OCI-LY1 (cell line): ENCODE data around the gene CST3.
"Not testable (repeated sequence)": the region's sequence is repeated elsewhere in the genome, so short reads cannot be mapped to it uniquely, and the experiment has no call there.

ENCODE experiments used
- EZH2 ChIP-seq: fragments of 200-600 bp; sonication (generic), shearing (Covaris generic); IDR thresholded peaks from 2 replicates; pipeline ENCODE4 v1.8.0; 2017; ENCODE audit warnings: borderline replicate concordance, mixed run types, mild to moderate bottlenecking, antibody characterized with exemption, low read length, moderate library complexity, mixed read lengths
- TF ChIP-seq, protein P1 (sequence below): fragments of 200-600 bp; sonication (generic), shearing (Covaris generic); IDR thresholded peaks from 2 replicates; pipeline ENCODE4 v1.5.1; 2017; ENCODE audit warnings: mild to moderate bottlenecking, antibody characterized with exemption, low read length, moderate library complexity, mixed read lengths

DNA sequence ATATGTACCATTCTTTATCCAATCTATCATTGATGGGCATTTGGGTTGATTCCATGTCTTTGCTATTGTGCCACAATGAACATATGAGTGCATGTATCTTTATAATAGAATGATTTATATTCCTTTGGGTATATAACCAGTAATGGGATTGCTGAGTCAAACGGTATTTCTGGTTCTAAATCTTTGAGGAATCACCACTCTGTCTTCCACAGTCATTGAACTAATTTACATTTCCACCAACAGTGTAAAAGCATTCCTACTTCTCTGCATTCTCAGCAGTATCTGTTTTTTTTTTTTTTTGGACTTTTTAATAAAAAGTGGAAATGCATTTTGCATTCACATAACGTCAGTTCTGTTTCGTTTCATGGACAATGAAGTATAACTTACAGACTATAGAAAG, 15.4 kb downstream of the CST3 start:
- TF ChIP-seq, protein P1, sequence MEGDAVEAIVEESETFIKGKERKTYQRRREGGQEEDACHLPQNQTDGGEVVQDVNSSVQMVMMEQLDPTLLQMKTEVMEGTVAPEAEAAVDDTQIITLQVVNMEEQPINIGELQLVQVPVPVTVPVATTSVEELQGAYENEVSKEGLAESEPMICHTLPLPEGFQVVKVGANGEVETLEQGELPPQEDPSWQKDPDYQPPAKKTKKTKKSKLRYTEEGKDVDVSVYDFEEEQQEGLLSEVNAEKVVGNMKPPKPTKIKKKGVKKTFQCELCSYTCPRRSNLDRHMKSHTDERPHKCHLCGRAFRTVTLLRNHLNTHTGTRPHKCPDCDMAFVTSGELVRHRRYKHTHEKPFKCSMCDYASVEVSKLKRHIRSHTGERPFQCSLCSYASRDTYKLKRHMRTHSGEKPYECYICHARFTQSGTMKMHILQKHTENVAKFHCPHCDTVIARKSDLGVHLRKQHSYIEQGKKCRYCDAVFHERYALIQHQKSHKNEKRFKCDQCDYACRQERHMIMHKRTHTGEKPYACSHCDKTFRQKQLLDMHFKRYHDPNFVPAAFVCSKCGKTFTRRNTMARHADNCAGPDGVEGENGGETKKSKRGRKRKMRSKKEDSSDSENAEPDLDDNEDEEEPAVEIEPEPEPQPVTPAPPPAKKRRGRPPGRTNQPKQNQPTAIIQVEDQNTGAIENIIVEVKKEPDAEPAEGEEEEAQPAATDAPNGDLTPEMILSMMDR: not testable (repeated sequence)
- not testable (repeated sequence) for TF ChIP-seq EZH2
